ENCODE data around the gene DDT.
"Not testable (repeated sequence)": the region's sequence is repeated elsewhere in the genome, so short reads cannot be mapped to it uniquely, and the experiment has no call there.

The DDT gene

GRCh38 chr22:24003887-24004286, 29.6 kb upstream of the DDT start:
- H3K4me3 ChIP-seq (ENCODE audit: low read depth, low read length) = no peak overlapping the region
- in situ Hi-C loops (cut with HindIII; ENCODE audit: low sequenced_read_pairs) = no loop called here
- TF ChIP-seq CTCF (IDR thresholded peaks at IDR 0.05; ENCODE audit: low read depth, low read length) = no peak
- no peak for DNase-seq (ENCODE audit: low read depth, low spot score)

GRCh38 chr22:24002851-24003250, 28.6 kb upstream of the DDT start:
- no peak for DNase-seq (ENCODE audit: low read depth, low spot score)
- H3K4me3 ChIP-seq (ENCODE audit: low read depth, low read length) = no peak overlapping the region
- in situ Hi-C loops (cut with HindIII; ENCODE audit: low sequenced_read_pairs) = no loop called here
- TF ChIP-seq CTCF (IDR thresholded peaks at IDR 0.05; ENCODE audit: low read depth, low read length) = no peak

- DNase-seq (ENCODE audit: low read depth, low spot score) = no peak
- in situ Hi-C loops (cut with HindIII; ENCODE audit: low sequenced_read_pairs) = no loop called here
- no peak overlapping the region for H3K4me3 ChIP-seq (ENCODE audit: low read depth, low read length)
Observed at GRCh38 chr22:24002272-24002671, 28.0 kb upstream of the DDT start.

GRCh38 chr22:24001314-24001713, 27.1 kb upstream of the DDT start:
- no peak overlapping the region for H3K4me3 ChIP-seq (ENCODE audit: low read depth, low read length)
- in situ Hi-C loops (cut with HindIII; ENCODE audit: low sequenced_read_pairs) = no loop called here
- no peak for TF ChIP-seq CTCF (IDR thresholded peaks at IDR 0.05; ENCODE audit: low read depth, low read length)
- no peak for DNase-seq (ENCODE audit: low read depth, low spot score)

More at GRCh38 chr22:24002272-24002671, 28.0 kb upstream of the DDT start:
- no peak for TF ChIP-seq CTCF (IDR thresholded peaks at IDR 0.05; ENCODE audit: low read depth, low read length)

- in situ Hi-C loops (cut with HindIII; ENCODE audit: low sequenced_read_pairs); DNase-seq (ENCODE audit: low read depth, low spot score); H3K4me3 ChIP-seq (ENCODE audit: low read depth, low read length): not testable (repeated sequence)
Observed at GRCh38 chr22:23999779-24000178, 25.5 kb upstream of the DDT start.

GRCh38 chr22:23997092-23997491, 22.9 kb upstream of the DDT start:
- in situ Hi-C loops (cut with HindIII; ENCODE audit: low sequenced_read_pairs) = no loop called here
- no peak for TF ChIP-seq CTCF (IDR thresholded peaks at IDR 0.05; ENCODE audit: low read depth, low read length)
- H3K4me3 ChIP-seq (ENCODE audit: low read depth, low read length) = no peak overlapping the region
- no peak for DNase-seq (ENCODE audit: low read depth, low spot score)

GRCh38 chr22:23993581-23994177, 19.4 kb upstream of the DDT start:
- H3K4me3 ChIP-seq (ENCODE audit: low read depth, low read length); in situ Hi-C loops (cut with HindIII; ENCODE audit: low sequenced_read_pairs); DNase-seq (ENCODE audit: low read depth, low spot score): not testable (repeated sequence)

- in situ Hi-C loops (cut with HindIII; ENCODE audit: low sequenced_read_pairs); H3K4me3 ChIP-seq (ENCODE audit: low read depth, low read length): not testable (repeated sequence)
Observed at GRCh38 chr22:23993080-23993479, 18.8 kb upstream of the DDT start.

GRCh38 chr22:23989583-23990244, 15.5 kb upstream of the DDT start:
- in situ Hi-C loops (cut with HindIII; ENCODE audit: low sequenced_read_pairs); H3K4me3 ChIP-seq (ENCODE audit: low read depth, low read length): not testable (repeated sequence)
- peak; percentile 10 for DNase-seq (ENCODE audit: low read depth, low spot score)

More at GRCh38 chr22:23993080-23993479, 18.8 kb upstream of the DDT start:
- DNase-seq (ENCODE audit: low read depth, low spot score) = not testable (repeated sequence)

- H3K4me3 ChIP-seq (ENCODE audit: low read depth, low read length); in situ Hi-C loops (cut with HindIII; ENCODE audit: low sequenced_read_pairs); DNase-seq (ENCODE audit: low read depth, low spot score): not testable (repeated sequence)
Observed at GRCh38 chr22:23986538-23987178, 12.4 kb upstream of the DDT start.

- H3K4me3 ChIP-seq (ENCODE audit: low read depth, low read length); DNase-seq (ENCODE audit: low read depth, low spot score); in situ Hi-C loops (cut with HindIII; ENCODE audit: low sequenced_read_pairs): not testable (repeated sequence)
Observed at GRCh38 chr22:23986089-23986488, 11.8 kb upstream of the DDT start.

Data from astrocyte of the spinal cord (primary cell).